NCI-H524 (cell line): ENCODE data around the gene PPM1F.
A peak's percentile ranks its signal among the peaks of the same experiment; 100 is the strongest.

ENCODE experiments used
- DNase-seq, 2 experiments: peaks; one replicate each; lab custom pipeline; 2025; lab: John Stamatoyannopoulos, UW

Gene PPM1F

GRCh38 chr22:21960200-21961126 lies 7.8 kb upstream of the PPM1F start:
- no peak for DNase-seq

DNA sequence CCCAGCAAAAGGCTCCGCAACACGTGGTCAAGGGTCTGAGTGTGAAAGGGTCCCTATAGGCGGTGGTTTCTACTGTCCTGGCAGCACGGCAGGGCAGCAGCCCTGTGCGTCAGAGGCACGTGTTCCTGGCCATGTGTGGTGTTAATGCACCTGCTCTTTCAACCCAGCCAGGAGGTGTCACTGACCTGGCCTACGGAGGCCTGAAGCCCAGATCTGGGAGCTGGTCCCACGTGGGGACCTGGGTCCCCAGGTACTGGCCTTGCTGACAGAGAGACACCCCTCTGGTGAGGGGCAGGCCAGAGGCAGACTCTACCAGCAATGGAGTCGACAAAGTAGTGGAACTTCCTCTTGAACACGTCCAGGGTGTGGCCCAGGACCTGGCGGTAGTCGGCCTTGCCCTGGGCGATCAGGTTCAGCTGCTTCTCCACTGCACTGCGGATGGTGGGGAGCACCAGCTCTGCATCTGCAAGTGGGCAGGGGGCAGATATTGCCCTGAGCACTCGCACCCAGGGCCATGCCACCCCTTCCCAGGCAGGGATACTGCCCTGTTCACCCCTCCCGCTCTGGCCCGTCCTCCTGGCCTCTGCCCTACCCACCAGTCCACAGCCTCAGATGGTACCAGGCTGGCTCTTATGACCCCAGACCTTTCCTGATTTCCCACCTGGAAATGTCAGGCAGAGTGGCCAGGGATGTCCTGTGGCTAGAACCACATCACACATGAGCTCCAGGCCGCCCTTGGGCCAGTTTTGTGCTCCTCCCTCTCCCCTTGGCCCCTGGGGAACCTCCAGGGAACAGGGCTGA lies 6.8 kb upstream of the PPM1F start:
- DNase-seq, result no peak

GRCh38 chr22:21958360-21959273 lies 6.0 kb upstream of the PPM1F start:
- DNase-seq, result no peak

DNA sequence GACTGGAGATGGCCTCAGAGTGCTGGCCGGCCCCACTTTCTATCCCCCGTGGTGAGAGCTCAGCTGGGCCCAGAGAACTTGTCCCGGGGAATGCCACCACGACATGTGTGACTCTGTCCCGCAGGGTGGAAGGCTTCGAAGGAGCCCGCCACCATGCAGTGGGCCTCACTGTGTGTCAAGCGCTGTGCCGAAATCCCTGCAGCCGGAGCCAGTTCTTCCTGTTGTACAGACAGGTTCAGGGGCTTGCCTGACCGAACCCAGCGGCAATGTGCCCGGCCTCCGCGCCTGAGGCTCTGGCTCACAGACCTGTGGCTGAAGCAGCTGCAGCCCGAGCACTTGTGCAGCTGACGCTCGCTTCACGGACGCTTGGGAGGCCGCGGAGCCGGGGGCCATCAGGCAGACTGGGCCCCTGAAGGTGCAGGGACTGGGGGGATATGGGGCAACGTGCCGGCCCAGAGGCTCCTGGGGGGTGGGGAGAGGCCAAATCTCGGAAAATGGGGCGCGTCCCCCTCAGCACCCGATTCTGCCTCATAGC lies 650 bp downstream of the PPM1F start:
- peak in 1 of 2 experiments; percentile 58 for DNase-seq

GRCh38 chr22:21951062-21951461 lies 1.6 kb downstream of the PPM1F start:
- DNase-seq, result no peak

DNA sequence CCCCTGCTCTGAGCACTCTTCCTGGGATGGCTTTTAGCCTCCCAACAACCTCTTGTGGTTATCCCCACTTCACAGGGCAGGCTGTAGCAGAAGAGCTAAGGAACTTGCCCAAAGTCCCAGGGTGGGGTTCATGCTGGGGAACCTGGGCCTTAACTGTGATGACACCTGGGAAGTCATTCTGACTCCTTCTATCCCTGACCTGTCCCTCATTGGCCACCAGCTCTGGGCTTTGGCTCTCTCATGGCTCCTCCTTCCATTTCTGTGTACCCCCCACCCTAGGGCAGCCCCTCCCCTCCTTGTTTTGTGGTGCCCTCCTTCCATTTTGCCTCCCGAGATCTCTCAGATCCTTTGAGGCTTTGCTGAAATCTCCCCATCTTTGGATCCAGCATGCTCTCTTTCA lies 2.7 kb downstream of the PPM1F start:
- no peak for DNase-seq

- DNase-seq, result no peak
Measured at GRCh38 chr22:21949569-21949918, 3.1 kb downstream of the PPM1F start.

DNA sequence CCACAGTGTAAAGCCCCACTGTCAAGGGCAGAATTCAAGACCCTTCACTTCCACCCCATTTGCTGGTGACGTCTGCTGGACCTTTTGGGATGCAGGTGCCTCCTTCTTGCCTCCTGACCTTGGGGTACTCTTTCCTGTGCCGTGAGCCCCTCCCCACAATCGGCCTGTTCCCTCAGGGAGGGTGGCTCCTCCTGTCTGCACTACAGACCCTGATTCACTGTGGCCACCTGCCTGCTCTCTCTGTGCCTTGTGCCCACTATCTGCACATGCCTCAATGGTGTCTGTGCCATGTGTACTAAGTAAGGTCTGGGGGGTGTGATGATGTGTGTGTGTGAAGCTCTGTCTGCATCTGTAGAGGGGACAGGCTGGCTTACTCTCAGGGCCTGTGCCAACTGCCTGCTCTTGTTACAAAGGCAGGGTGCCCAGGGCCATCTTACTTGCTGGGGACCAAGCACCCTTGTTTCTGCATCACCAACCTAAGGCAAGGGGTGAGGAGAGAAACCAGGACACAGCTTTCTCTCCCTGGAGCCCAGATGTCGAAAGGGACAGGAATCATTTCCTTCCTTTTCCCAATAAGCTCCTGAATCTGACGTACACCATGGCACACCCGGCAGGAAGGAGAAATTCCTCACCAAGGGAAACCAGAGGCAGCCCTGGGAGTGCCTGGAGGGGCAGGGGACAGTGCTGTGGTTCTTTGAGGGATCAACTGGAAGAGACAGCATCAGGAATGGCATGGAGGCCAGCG lies 3.7 kb downstream of the PPM1F start:
- no peak for DNase-seq

- DNase-seq, result no peak
Measured at GRCh38 chr22:21948390-21948789, 4.3 kb downstream of the PPM1F start.

DNA sequence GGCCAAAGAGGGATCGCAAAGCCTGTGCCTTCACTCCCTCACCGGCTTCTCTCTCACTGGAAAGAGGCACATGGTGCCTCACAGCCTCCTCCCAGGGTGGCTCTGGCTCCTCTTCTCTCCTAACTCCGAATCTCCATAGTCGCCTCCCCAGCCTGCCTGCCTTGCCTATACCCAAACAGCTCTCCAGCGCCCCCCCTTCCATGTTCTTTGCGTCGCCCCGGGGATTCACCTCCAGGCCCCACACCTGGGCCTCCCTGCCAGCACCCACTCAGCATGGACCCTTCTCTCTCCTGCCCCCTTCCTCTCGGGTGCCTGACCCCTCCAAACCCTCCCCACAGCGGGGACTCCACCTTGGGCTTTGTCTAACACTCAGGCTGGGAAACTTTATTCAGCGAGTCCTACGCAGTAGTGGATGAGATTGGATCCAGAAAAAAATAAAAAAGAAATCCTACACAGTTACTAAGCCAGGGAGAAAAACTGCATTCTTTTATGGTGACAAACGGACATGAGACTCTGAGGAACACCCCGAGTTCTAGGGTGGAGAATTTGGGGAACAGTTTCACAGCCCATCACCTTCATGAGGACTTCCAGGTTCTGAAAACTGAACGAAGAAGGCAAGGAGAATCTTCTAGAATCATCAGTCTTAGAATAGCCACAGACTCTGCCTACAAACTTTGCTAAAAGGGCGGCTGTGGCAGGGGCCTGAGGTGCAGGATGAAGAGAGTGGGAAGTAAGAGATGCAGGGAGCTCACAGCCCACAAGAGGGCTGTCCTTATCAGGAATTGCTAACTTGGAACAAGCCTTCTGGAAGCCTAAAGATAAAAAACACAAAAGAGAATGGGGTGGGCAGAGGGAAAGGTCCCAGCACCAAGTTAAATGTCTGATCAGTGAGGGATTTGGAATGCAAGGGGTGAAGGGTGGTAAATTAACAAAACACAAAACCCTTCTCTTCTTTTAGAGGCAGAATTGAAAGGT lies 5.3 kb downstream of the PPM1F start:
- peak; percentile 7 to 30 for DNase-seq

GRCh38 chr22:21946262-21946925 lies 6.3 kb downstream of the PPM1F start:
- DNase-seq, result no peak

- DNase-seq, result no peak
Measured at GRCh38 chr22:21945453-21946261, 7.0 kb downstream of the PPM1F start.

DNA sequence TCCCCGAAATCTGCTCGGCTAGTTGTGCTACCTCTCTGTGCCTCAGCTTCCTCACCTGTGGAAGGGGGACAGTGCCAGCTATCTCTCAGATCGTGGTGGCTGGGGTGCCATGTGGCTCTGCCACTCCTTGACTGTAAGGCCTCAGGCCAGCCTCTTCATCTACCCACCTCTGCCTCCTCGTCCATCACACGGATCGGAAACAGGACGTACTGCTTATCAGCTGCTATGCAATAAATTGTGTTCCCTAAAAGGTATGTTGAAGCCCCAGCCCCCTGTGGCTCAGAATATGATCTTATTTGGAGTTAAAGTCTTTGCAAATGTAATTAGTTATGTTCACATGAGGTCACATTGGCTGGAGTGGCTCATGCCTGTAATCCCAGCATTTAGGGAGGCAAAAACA lies 7.8 kb downstream of the PPM1F start:
- no peak for DNase-seq

DNA sequence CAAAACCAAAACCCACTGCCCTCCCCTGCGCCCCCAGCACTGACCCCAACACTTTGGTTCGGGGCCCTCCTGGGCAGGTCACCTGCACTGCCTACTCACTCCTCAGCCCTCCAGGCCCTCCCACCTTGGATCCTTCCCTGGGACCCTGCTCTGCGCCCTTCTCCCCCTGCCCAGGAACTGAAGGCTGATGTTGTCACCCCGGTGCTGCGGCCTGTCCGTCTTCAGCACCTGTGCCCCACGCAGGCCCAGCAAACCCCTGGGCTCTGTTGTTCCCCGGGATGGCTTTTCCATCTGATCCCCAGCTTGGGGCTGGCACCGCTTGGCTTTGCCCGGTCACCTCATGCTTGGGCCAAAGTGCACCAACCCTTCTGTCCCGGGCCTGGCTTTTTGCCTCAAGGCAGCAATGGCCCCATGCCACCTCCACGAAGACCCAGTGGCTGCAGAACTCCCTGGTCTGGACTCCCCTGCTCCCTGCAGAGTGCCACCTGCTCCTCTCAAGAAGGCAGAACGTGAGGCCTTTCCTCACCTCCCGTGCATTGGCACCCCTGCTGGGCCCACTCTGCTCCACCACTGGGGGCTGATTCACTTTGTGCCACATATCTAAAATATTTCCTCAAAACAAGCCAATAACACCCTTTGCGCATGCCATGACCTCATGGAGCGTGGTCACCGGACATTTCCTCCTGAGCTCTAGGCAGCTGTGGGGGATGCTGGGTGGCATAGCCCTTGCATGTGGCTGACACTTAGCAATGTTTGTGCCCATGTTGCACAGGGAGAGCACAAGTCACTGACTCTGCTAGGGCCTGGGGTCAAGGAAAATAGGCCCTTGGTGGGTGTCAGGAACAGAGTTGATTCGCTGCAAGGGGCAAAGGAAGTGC lies 8.8 kb downstream of the PPM1F start:
- DNase-seq, result no peak

DNA sequence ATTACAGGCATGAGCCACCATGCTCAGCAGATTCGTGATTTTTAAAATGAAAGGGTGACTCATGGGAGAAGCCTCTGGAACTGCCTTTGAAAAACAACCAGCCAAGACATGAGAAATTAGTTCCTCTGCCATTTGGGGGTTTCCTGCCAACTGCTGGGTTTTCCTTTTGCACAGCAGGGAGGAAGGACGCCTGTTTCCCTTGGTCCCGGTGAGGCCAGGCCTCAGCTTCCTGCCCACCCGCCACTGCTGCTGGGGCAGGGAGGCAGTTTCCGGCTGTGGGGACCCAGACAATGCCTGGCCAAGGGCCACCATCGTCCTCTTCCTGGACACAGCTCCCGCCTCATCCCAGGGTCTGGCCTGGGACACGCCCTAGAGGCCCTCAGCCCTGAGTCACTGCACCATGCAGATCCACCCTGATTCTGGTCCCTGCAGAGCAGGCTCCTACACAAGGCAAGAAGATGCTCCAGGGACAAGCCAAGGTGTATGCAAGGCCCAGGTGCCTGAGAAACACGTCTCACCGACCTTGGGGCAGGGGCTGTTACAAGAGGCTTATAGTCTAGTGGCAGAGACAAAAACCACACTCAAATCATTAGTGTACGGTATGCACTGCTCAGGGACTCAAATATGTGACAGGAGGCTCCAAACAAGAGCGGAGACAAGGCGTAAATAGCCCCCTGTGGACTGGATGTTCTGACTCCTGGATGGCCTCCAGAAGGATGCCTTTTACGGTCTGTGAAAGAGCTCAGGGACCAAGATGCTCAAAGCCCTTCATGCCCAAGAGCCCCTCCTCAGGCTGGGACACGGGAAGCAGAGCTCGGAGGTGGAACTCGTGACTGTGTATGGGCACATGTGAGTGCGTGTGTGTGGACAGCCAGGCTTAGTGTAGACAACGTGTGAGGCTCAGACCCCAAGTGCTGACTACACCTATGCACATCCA lies 10.0 kb downstream of the PPM1F start:
- DNase-seq, result no peak

DNA sequence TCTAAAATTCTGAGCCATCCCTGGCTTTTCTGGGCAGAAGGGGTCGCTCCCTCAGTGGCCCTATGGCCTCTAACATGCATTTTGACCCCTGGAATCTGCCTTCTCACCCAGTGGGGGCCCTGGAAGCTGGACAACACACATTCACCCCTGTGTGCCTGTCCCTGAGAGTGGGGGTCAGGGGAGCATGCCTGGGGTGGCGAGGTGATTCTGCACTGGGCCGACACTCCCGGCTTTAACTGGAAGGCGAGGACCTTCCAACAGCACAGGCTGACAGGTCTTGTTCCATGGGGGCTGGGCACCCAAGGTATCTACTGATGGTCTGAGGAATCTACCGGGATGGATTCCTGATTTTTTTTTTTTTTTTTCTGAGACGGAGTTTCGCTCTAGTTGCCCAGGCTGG lies 10.7 kb downstream of the PPM1F start:
- no peak for DNase-seq
